NCI-H510A (cell line): ENCODE data around the gene USP28.
"Not testable (repeated sequence)": the region's sequence is repeated elsewhere in the genome, so short reads cannot be mapped to it uniquely, and the experiment has no call there.

Source experiments
- DNase-seq: peaks from one replicate; lab custom pipeline; 2025; lab: John Stamatoyannopoulos, UW

Gene USP28

GRCh38 chr11:113773416-113774173 is 101.8 kb downstream of the USP28 start, which contains the start of gene ZW10:
Gene ZW10 (minus strand): TSS chr11:113773692. CDS start chr11:113773666, 26 bp downstream.
- DNase-seq, result peak; percentile 92

GRCh38 chr11:113773092-113773415 is 102.3 kb downstream of the USP28 start:
- DNase-seq, result no peak

GRCh38 chr11:113771964-113772363 is 103.4 kb downstream of the USP28 start:
- no peak for DNase-seq

- no peak for DNase-seq
Observed at GRCh38 chr11:113764527-113765219, 110.7 kb downstream of the USP28 start.

- DNase-seq, result not testable (repeated sequence)
Observed at GRCh38 chr11:113763040-113763439, 112.3 kb downstream of the USP28 start.

GRCh38 chr11:113760241-113760640 is 115.1 kb downstream of the USP28 start:
- no peak for DNase-seq

- DNase-seq, result no peak
Observed at GRCh38 chr11:113752932-113753331, 122.4 kb downstream of the USP28 start.
